Nephron progenitor cell (in vitro differentiated cells): ENCODE results near the gene ESPL1.

Experiments used
- DNase-seq: peaks from one replicate; pipeline ENCODE4 v3.0.0; 2021
- H3K27ac Mint-ChIP-seq: 2 replicates; pipeline ENCODE4 v1.8.0; 2021; ENCODE audit warnings: mild to moderate bottlenecking, moderate library complexity, mixed read lengths
- H3K27me3 Mint-ChIP-seq: 2 replicates; pipeline ENCODE4 v1.8.0; 2021; ENCODE audit warnings: mild to moderate bottlenecking, low read depth, mixed read lengths; ENCODE audit not compliant: poor library complexity
- H3K36me3 Mint-ChIP-seq: 2 replicates; pipeline ENCODE4 v1.8.0; 2021; ENCODE audit warnings: low read depth, mixed read lengths
- H3K4me1 Mint-ChIP-seq: 2 replicates; pipeline ENCODE4 v1.8.0; 2021; ENCODE audit warnings: mixed read lengths
- H3K4me3 Mint-ChIP-seq: 2 replicates; pipeline ENCODE4 v1.8.0; 2021; ENCODE audit warnings: mild to moderate bottlenecking, moderate library complexity, mixed read lengths
- H3K9me3 Mint-ChIP-seq: 2 replicates; pipeline ENCODE4 v1.8.0; 2021; ENCODE audit warnings: mild to moderate bottlenecking, moderate library complexity, mixed read lengths
- CTCF ChIP-seq: fragments of 200-600 bp; sonication (generic); IDR thresholded peaks from 2 replicates; pipeline ENCODE4 v1.5.0; 2021; ENCODE audit warnings: antibody characterized with exemption

Gene ESPL1

DNA sequence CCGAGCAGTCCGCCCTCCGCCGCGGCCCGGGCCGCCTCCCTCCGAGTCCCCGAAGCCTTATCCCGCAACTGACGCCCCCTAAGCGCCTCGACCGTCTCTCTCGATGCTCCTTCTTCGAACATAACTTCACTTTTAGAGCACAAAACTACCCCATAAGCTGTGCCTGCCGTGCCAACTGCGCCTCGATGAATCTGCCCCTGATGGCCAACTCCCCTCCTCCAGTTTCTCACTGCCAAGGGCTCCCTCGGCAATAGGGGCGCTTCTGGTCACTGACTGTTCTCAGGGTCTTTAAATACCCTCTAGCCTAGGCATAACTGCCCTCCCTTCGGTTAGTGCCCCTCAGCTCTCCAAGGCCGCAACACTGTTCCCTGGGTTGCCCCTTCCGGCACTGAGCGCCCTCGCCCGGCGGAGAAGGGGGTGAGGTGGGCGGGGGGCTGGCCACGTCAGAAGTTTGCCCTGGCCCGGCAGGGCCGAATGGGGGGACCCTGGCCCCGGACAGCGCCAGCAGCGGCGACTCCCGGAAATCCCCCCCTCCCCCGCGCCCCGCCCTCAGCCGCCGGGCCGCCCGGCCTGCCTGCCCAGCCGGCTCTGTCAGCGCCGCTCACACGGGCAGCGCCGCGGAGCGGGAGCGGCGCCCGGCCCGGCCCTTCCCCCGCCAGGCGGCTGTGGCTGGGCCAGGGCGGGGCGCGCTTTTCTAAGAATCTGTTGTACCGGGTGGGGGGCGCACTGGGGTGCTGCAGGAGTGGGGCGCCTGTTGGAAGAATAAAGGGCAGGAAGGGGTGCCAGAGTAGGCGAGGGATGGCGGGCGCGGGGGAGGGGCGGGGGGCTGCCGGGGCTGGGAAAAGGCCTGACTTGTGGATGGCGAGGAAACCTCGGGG is 46.7 kb upstream of the ESPL1 start:
- Mint-ChIP-seq H3K4me1 (peaks cover 79% of the 10 kb centered on the region), H3K9me3 (no peaks in the 10 kb centered on the region), H3K4me3 (peak overlapping the region; percentile 92), H3K36me3 (no peaks in the 10 kb centered on the region), H3K27ac (peak overlapping the region; percentile 94), H3K27me3 (no peaks in the 10 kb centered on the region)
- peak; percentile 86 for DNase-seq
- TF ChIP-seq CTCF = no peak

DNA sequence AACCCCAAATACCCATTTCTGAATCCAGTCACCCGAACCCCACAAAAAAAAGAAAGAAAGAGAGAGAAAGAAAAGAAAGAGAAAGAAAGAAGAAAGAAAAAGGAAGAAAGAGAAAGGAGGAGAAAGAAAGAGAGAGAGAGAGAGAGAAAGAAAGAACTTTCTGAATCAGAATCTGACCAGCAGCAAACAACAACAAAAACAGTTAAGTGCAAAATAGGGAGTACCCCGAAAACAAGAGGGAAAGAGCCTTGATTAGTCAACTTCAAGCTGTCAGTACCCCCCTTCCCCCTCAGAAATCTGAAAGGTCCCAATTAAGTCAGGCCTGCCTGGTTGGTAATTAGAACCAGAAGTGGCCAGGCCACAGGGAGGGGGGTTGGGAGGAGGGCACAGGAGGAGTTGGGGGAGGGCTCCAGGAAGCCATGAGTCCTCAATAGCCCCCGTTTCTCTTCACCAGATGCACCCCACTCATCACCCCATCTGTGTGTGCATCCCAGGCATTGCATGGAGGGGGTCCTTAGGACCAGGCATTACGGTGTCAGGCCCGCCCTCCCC is 45.9 kb upstream of the ESPL1 start:
- TF ChIP-seq CTCF = no peak
- H3K4me1 Mint-ChIP-seq = peaks cover 77% of the 10 kb centered on the region
- peak overlapping the region; percentile 77 for H3K27ac Mint-ChIP-seq
- H3K4me3 Mint-ChIP-seq = peak overlapping the region; percentile 74
- H3K36me3 Mint-ChIP-seq = no peaks in the 10 kb centered on the region
- no peaks in the 10 kb centered on the region for H3K9me3 Mint-ChIP-seq
- no peaks in the 10 kb centered on the region for H3K27me3 Mint-ChIP-seq
- no peak for DNase-seq

GRCh38 chr12:53222806-53223261 is 45.3 kb upstream of the ESPL1 start:
- DNase-seq = no peak
- no peak for TF ChIP-seq CTCF
- Mint-ChIP-seq H3K4me3 (peak overlapping the region; percentile 74), H3K27ac (peak overlapping the region; percentile 97), H3K4me1 (peaks cover 72% of the 10 kb centered on the region), H3K36me3 (no peaks in the 10 kb centered on the region), H3K9me3 (no peaks in the 10 kb centered on the region), H3K27me3 (no peaks in the 10 kb centered on the region)

DNA sequence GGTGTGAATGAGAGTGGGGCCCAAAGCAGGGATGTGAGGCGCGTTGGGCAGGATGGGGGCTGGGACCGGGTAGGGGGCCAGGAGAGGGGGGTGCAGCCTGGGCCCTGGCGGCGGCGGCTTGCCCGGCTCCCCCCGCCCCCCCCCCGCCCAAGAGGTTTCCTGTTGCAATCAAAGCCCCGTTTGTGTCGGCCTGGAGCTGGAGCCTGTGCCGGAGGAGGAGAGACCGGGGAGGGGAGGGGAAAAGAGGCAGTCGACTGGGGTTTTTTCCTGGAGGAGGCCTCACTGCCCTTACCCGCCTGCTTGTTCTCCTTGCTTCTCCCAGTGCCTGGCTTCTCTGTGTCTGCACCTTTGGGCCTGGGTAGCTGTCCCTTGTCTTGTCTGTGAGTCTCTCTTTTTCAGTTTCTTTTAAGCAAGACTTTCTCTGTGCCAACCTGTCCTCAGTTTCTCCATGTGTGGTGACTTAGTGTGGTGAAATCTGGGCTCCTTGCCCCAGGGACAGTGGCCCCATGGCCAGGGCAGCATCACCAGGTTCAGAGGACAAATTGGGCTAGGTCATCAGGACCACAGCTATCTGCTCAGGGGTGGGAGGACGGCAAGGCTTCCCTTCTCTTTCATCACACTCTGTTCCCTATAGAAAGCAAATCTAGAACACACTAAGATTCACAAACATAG is 44.6 kb upstream of the ESPL1 start:
- H3K27ac Mint-ChIP-seq = peak overlapping the region; percentile 98
- peaks cover 65% of the 10 kb centered on the region for H3K4me1 Mint-ChIP-seq
- DNase-seq = no peak
- no peaks in the 10 kb centered on the region for H3K9me3 Mint-ChIP-seq
- H3K27me3 Mint-ChIP-seq = no peaks in the 10 kb centered on the region
- H3K36me3 Mint-ChIP-seq = no peaks in the 10 kb centered on the region
- no peak for TF ChIP-seq CTCF
- H3K4me3 Mint-ChIP-seq = peak overlapping the region; percentile 74

GRCh38 chr12:53224061-53224896 is 43.8 kb upstream of the ESPL1 start:
- DNase-seq = no peak
- TF ChIP-seq CTCF = peak; percentile 43
- Mint-ChIP-seq H3K9me3 (no peaks in the 10 kb centered on the region), H3K36me3 (no peaks in the 10 kb centered on the region), H3K4me3 (peak overlapping the region; percentile 50), H3K27me3 (no peaks in the 10 kb centered on the region), H3K4me1 (peaks cover 57% of the 10 kb centered on the region), H3K27ac (peak overlapping the region; percentile 98)
